GM21717 (cell line): ENCODE measurements around the gene ZNF521.
"Not testable (repeated sequence)": the region's sequence is repeated elsewhere in the genome, so short reads cannot be mapped to it uniquely, and the experiment has no call there.

ENCODE experiments used
- ATAC-seq: cut with Tn5 transposase; IDR thresholded peaks from one replicate; pipeline ENCODE4 v1.9.1; 2021; ENCODE audit warnings: mild to moderate bottlenecking, moderate library complexity; ENCODE audit not compliant: unreplicated experiment

ZNF521 gene

DNA sequence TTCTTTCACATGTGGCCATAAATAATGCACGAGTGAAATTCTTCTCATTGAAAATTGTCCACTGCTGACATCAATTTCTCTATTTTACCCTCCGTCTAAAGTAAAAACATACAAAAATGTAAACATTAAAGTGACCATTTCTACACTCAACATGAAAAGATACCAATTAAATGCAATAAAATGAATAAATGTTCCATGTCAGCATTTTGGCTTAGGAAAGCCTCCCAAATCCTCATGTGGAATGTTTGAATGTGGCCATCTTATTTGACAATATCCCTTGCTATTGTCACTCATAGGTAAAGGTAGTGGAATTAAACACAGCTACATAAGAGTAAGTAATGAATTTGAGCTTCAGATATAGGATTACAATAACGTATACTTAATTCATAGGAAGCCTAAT, 60.8 kb downstream of the ZNF521 start:
- ATAC-seq, result no peak

DNA sequence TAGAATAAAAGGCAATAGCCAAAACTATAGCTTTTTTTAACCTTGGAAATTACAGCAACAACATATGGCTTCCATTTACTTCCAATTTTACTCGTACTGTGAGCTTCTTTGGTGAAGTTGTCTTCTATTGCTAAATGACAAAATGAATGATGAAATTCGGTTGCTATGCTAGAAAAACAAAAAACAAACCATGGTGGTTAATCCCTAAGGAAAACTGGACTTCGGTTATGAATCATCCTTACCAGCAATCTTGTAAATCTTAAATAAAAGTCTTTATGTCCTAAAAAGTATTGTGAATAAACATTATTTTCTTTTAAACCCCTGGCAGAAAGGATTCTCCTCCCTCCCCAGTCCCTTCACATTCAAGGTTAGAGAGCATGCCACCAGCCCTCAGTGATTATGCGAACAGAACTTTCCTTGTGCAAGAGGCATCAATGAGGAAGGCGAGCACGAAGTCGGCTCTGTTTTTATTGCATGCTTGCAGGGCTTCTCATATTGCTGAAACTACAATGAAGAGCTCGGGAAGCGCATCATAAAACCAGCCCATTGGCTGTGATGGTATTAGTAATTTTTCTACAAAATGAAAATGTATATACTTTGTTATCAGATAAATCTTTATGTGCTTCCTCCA, 62.9 kb downstream of the ZNF521 start:
- ATAC-seq, result no peak

DNA sequence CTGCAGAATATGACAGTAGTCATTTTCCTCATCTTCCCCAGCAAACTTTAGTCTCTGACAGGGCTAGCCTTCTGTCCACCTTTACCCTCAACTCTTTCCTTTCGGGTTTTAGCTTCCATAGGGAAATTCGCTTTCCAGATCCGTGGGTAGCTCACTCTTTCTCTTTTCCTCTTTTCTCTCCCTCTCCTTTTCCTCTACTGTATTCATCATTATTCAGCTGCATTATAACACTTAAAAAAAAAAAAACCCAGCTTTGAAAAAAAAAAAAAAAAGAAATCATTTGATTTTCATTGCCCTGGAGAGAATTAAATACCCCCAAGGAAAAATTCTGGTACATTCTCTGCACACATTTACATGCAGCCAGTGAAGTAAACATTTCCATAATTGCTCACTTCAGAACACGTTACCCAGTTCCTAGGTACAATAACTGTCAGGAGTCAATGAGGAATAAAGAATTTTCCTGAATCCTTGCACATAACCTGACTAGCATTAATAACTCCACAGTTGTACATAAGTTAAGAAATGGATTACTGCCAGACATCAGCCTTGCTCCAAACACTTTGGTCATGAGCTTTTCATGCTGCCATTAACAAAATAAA, 63.5 kb downstream of the ZNF521 start:
- no peak for ATAC-seq

DNA sequence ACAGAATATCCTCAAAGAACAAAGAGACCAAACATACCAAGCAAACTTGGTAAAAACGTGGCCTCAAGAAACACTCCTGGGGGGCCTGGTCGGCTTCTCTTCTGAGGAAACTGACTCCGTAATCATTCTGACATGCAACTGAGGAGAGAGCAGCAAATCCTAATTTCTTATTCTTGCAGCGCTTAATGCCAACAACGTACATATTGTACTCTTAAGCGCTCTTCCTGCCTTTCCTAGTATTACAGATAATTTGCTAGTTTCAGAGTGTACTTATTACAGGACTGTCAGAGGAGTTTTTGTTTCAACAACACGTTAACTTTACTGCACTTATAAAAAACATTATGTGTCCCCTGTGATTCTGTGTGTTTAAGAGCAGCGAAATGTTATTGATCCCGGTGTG, 64.9 kb downstream of the ZNF521 start:
- no peak for ATAC-seq

DNA sequence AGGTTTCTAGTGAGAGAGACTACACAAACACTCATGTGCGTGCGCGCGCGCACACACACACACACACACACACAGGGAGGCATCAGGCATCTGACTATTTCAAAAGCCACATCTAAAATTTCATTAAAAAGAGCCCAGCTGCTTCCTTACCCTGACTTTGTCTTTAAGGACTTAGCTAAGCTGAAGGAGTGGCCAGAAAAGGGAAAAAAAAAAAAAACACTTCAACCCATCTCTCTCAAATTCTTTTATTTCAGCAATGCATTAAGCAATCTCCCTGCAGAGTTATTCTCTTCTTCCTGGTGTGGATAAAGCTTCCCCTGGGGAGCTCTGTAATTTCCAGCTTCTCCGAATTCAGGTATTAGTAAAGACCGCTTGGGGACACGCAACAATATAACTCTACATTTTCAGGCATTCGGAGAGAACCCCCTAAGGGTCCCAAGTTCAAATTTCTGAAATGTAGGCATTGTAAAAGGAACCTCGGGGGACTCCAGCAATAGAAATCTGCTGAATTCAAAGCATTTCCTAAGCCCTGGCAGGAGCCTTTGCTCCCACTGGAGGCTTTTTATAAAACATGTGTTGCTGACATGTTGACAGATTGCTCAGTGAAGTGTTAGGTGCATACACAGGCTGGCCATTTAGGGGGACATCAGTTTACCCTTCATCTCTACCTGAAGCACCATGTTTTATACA, 67.0 kb downstream of the ZNF521 start:
- ATAC-seq, result no peak

DNA sequence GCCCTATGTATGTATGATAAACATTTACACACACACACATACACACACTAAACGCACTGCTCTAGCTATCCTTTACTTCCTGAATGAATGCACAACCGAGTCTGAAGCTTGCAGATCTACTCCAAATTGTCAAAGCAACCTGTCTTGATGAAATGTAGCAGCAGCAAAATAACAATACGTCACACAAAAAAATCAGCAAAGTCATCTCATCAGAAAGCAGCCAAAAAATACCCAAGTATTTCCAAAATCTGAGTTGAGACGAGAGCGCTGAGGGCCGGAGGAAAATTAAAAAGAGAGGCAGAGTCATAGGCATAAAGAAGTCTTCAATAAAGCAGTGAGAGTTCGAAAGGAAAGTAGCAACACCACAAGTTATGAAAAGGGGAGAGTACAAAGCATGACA, 67.7 kb downstream of the ZNF521 start:
- no peak for ATAC-seq

DNA sequence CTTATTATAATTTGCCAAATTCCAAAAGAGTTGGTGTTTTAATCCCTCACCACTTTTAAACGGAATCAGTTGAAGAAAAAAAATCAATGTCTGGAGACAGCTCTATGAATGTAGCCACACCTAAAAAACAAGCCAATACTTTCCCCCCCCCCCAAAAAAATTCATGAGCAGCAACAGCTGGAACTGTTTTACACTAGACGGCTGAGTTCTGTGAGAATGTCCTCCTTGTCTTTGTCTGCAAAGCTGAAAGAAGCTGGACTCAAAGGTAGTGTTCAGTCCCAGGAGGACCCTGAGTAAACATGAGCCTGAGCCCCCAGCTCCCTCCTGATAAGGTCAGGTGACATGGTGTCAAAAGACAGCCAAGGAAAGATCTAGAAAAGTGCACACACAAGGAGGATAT, 68.2 kb downstream of the ZNF521 start:
- no peak for ATAC-seq

DNA sequence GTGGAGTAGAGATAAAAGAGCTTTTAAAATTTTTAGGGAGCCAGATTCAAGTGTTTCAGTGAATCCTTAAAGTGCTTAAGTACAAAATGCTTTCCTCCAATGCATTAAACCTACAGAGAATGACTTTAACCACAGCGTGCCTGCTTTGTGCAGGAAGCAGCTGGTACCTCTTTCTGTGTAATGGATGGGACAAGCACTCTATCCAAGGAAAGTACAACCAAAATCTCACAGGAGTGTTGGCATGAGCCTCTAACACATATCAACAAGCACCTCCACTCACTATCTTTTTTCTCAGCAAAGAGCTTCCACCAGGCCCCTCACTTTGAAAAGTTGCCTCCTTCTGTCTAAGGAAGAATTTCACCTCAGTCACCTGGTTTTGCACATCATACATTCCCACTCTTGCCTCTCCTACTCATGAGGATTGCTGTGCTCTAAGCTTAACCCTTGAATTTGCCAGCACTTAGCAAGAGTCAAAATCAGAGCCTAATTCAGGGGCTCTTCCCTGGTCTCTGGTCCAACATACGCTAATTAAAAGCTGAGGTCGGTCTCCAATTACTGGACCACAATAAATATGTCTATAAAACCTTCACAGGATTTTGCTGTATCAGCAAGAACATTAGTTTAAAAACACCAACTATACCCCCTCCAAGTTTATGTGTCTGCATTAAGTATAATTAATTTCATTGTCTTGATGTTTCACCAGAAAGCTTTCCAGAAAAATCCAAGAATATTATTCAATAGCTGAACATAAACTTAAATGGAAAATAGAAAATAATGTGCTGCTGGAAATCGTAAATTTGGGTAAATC, 68.9 kb downstream of the ZNF521 start:
- no peak for ATAC-seq

DNA sequence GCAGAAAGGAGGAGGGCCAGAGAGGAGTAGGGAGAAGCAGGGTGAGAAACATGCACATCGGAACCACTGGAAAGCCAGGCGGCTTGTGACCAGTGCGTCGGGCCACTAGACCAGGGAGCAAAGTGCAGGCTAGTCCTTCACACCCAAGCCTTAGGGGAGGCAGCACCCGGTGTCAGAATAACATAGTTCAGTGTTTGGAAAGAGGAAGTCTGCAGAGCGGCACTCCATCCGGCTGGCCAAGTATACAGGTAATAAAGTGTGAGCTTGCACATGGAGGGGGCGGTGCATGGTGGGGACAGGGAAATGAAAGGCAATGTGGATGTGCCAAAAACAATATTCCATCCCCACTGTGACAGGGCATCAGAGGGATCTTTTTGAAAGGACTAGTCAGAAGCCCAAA, 69.7 kb downstream of the ZNF521 start:
- ATAC-seq, result no peak

DNA sequence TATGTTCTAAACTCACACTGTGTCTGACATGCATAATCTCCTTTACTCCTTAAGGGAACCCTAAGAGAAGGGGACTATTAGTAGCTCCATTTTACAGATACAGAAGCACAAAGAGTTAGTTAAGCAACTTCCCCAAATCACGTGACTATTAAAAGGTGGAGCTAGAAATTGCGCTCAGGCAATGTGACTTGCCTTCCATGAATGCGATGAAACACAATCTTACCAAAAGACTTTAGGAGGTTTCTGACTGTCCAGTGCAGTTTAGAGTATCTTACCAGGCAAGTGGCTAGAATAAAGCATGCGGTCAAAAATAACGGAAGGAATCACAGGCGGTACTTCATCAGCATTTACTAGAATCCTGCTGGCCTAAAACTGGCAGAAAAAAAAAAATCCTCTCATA, 70.4 kb downstream of the ZNF521 start:
- ATAC-seq, result no peak

DNA sequence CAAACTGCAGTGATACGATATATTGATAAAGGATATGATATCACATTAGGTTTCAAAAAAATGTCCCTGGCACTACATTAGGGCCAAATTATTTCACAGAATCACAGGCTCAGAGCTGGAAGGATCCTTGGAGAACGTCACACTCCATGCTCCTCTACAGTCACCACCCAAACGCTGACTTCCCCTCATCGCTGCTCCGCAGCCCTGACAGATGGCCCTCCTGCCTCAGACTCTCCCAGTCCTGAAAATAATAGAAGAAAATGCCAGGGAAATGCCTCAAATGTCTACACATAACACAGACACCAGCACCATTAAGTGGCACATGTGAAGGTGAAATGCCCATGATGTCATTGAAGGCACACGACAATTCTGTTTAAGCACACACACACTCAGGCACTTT, 72.0 kb downstream of the ZNF521 start:
- ATAC-seq, result no peak

DNA sequence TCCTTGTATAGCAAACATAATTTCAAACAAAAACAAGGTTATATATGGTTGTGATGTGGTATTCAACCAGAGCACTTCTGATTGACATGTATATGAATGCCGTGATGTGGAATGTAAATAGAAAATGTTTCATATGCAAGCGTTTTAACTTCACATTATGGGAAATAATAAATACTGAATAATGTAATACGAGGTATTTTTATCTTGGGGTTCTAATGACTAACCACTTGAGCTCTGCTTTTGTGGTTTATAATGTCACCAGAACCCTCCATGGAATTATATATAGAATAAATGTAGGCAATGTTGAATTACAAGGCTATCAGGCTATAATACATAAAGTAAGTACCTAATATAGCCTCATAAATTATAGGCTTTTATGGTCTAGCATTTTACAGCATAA, 72.4 kb downstream of the ZNF521 start:
- no peak for ATAC-seq

DNA sequence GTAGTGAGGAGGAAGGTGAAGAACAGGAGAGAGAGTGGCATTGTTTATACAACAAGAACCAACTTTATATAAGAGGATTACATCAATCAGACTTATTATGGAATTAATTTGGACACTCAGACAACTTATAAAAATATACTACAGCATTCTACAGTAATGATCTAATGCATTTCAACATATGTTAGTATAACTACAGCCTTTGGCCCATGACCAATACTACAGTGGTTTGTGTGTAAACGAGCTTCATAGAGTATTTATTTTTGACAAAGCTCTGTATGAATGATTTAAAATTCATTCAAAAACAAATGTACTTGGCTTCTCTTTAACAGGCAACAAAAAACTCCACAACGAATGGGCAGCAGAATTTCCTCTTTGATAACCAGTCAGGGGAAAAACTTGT, 72.8 kb downstream of the ZNF521 start:
- no peak for ATAC-seq

DNA sequence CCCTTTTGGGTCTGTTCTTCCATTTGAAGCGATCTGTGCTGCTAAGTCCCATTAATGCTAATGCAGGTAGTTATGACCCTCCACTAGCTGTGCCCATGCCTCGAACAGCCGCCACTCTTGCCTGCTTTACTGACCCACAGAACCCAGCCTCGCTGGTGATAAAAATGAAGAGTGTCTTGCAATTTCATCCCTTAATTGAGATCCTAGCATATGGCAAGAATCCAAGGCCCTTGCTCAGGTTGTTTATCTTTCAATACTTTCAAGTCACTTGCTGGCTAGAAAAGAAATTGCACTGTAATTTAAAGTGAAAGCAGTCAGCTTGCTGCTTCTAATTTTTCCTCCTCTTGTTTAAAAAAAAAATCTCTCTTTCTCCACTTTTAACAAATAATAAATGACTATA, 73.6 kb downstream of the ZNF521 start:
- ATAC-seq, result no peak

DNA sequence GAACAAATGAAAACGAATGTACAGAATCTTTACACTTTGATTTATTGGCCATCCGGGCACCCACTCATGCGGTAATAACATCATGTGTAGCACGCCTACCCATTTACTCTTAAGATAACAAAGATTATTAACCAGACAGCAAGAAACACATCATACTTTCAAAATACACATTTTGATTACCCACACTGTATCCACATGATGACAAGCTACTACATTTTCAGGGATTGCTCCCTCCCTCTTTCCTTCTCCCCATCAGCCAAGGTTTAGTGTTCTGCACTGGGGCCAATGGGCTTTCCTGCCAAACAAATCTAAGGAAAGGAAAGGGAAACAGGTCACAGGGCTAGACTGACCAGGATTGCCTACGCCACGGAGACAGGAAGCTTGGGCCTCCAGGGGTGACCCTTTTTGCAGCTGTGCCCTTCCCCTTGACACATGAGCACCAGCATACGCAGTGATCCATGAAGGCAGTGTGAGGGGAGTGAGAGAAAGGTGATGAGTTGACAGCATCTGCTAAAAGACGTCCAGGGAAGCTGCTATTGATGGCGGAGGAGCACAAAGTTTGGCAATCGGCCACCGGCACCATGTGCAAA, 76.5 kb downstream of the ZNF521 start:
- no peak for ATAC-seq

DNA sequence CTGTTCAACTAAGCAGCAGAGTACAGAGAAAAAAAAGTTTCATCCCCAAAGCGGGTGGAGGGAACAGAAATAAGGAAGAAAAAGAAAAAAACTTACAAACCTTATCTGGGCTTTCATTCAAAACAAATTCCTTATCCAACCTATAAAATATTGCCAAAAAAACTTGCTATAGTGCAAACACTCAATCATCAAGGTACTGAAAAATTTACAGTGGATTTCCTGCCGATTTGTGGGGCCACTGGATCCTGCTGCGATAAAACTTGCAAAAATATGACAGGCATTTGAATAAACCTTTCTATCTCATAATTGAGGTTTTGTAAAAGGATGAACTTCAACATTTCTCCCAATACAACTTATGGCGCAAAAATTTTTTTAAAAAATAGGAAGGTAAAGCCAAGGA, 77.0 kb downstream of the ZNF521 start:
- no peak for ATAC-seq

DNA sequence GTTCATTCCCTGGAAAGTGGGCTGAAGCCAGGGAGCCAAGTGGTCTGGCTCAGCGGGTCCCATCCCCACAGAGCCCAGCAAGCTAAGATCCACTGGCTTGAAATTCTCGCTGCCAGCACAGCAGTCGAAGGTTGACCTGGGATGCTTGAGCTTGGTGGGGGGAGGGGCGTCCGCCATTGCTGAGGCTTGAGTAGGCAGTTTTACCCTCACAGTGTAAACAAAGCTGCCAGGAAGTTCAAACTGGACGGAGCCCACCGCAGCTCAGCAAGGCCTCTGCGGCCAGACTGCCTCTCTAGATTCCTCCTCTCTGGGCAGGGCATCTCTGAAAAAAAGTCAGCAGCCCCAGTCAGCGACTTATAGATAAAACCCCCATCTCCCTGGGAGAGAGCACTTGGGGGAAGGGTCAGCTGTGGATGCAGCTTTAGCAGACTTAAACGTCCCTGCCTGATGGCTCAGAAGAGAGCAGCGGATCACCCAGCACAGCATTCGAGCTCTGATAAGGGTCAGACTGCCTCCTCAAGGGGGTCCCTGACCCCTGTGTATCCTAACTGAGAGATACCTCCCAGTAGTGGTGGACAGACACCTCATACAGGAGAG, 84.9 kb downstream of the ZNF521 start:
- not testable (repeated sequence) for ATAC-seq

DNA sequence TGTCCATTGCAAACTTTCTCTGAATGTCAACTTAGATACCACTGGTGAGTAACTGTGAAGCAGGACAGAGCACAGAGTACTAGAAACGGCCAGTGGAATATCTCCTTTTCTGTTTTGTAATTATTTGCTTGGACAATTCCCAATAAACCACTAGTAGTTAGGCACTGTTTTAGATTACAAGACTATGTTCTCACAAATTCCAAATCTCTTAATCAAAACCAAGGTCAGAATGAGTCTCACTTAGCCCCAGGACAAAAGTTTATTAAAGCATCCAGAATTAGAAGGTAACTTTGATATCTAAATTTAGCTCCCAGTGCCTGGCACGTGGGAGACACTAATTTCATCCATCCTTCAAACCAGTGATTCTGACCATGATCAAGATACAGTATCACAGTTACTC, 89.0 kb downstream of the ZNF521 start:
- ATAC-seq, result no peak

DNA sequence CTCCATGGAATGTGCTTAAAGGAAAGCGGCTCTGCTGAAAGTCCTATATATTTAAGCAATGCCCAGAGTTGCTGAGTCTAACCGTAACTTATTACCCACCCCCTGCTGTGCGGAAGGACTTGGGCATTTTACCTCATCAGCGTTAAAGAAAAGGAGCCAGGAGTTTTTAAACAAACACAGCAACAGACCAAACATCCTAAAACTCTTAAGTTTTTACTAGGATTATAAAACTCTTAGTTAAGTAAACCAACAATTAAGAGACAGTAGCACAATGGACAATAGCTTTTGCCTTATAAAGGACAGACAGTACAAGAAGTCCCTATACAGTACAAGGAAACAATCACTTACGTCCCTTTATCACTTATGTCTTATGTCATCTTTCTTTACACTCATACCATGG, 90.2 kb downstream of the ZNF521 start:
- ATAC-seq, result no peak

DNA sequence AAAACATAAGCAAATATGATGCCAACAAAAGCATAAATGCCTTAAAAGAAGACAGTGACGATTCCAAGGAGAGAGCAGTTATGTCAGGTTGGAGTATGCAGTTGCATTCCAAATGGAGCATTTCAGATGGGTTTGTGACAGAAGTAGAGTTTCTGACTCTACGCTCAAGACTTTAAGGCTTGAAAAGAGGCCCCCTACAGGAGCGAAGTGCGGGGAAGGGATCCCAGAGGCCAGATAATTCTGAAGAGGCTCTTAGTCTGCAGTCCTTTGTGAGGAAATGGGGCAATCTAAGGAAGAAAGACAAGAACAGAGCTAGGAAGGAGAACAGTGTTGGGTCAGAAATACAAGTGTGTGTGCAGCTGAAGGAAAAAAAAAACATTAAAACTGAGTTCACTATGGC, 95.5 kb downstream of the ZNF521 start:
- ATAC-seq, result no peak

DNA sequence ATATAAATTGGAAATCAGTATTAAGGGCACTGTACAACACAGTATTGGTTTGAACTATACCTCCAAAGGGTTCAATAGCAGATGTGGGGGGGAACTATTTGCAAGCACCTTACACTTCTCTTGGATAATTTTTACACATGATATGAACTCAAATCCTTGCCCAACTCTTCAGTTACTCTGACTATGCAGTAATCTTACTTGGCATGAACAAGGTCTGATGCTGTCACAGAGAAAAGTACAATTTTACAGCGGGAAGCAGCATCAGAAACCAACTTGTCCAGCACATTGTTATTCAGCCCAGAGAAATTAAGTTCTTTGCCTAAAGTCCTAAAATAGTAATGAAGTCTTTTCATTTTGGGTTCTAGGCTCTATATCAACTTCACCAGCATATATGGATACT, 98.2 kb downstream of the ZNF521 start:
- no peak for ATAC-seq
